ENCODE data around the gene CBX5. TPM values are rescaled to one million over a fixed set of nuclear protein-coding genes. Genes with fewer than 3 reads are reported as not detected.
"Not testable (repeated sequence)": the region's sequence is repeated elsewhere in the genome, so short reads cannot be mapped to it uniquely, and the experiment has no call there.

The CBX5 gene
- total RNA-seq, 2 donors from 2014 or later, result 230 to 341 TPM

GRCh38 chr12:54189198-54189539 lies 90.8 kb downstream of the CBX5 start:
- Histone ChIP-seq H3K27ac (ENCODE audit: low read depth, low read length) (no peak overlapping the region), H3K9ac (ENCODE audit: extremely low read depth, low read length, poor library complexity, severe bottlenecking) (no peak overlapping the region), H3K36me3 (ENCODE audit: control insufficient read depth, insufficient read depth, low read length) (peaks cover 5% of the 10 kb centered on the region), H3K27me3 (ENCODE audit: control insufficient read depth, insufficient read depth, low read length, poor library complexity, severe bottlenecking) (peaks cover 45% of the 10 kb centered on the region), H3K9me3 (ENCODE audit: control insufficient read depth, low read length) (no peaks in the 10 kb centered on the region), H3K4me1 (ENCODE audit: control insufficient read depth, insufficient read depth, low read length) (no peaks in the 10 kb centered on the region), H3K4me3 (ENCODE audit: low read length) (peak overlapping the region; percentile 87)
- Mint-ChIP-seq H3K27me3 (ENCODE audit: insufficient read depth) (peaks cover 51% of the 10 kb centered on the region), H3K27ac (no peak overlapping the region), H3K4me1 (peaks cover 2% of the 10 kb centered on the region), H3K4me3 (peak overlapping the region; percentile 81), H3K36me3 (ENCODE audit: low read depth) (peaks cover 9% of the 10 kb centered on the region), H3K9me3 (no peaks in the 10 kb centered on the region)
- TF ChIP-seq CTCF (conservative IDR thresholded peaks at IDR 0.05), result no peak
- 18 to 50% methylated on average over 1 to 3 of the region's 3 CpGs for WGBS, 2 experiments (ENCODE audit: insufficient coverage in 1 of 2, insufficient read length in 1 of 2)
- no peak for DNase-seq

GRCh38 chr12:54187075-54187474 lies 92.8 kb downstream of the CBX5 start:
- Histone ChIP-seq H3K9me3 (ENCODE audit: control insufficient read depth, low read length) (no peaks in the 10 kb centered on the region), H3K36me3 (ENCODE audit: control insufficient read depth, insufficient read depth, low read length) (peaks cover 5% of the 10 kb centered on the region), H3K4me3 (ENCODE audit: low read length) (no peak overlapping the region), H3K4me1 (ENCODE audit: control insufficient read depth, insufficient read depth, low read length) (no peaks in the 10 kb centered on the region), H3K9ac (ENCODE audit: extremely low read depth, low read length, poor library complexity, severe bottlenecking) (no peak overlapping the region), H3K27ac (ENCODE audit: low read depth, low read length) (no peak overlapping the region), H3K27me3 (ENCODE audit: control insufficient read depth, insufficient read depth, low read length, poor library complexity, severe bottlenecking) (peaks cover 24% of the 10 kb centered on the region)
- peaks cover 30% of the 10 kb centered on the region for H3K27me3 Mint-ChIP-seq (ENCODE audit: insufficient read depth)
- 88 to 93% methylated on average over 2 to 3 of the region's 3 CpGs for WGBS, 2 experiments (ENCODE audit: insufficient coverage in 1 of 2, insufficient read length in 1 of 2)
- peak overlapping the region; percentile 81 for H3K4me3 Mint-ChIP-seq
- no peak overlapping the region for H3K27ac Mint-ChIP-seq
- H3K4me1 Mint-ChIP-seq, result peaks cover 2% of the 10 kb centered on the region
- TF ChIP-seq CTCF (conservative IDR thresholded peaks at IDR 0.05), result no peak
- H3K9me3 Mint-ChIP-seq, result no peaks in the 10 kb centered on the region
- peaks cover 14% of the 10 kb centered on the region for H3K36me3 Mint-ChIP-seq (ENCODE audit: low read depth)
- no peak for DNase-seq

- H3K36me3 Mint-ChIP-seq (ENCODE audit: low read depth), result peaks cover 19% of the 10 kb centered on the region
- no peak overlapping the region for H3K4me3 ChIP-seq (ENCODE audit: low read length)
- H3K9me3 ChIP-seq (ENCODE audit: control insufficient read depth, low read length), result no peaks in the 10 kb centered on the region
- no peaks in the 10 kb centered on the region for H3K4me1 ChIP-seq (ENCODE audit: control insufficient read depth, insufficient read depth, low read length)
- TF ChIP-seq CTCF (conservative IDR thresholded peaks at IDR 0.05), result no peak
- no peak overlapping the region for H3K4me3 Mint-ChIP-seq
- no peaks in the 10 kb centered on the region for H3K4me1 Mint-ChIP-seq
- H3K9me3 Mint-ChIP-seq, result no peaks in the 10 kb centered on the region
- H3K9ac ChIP-seq (ENCODE audit: extremely low read depth, low read length, poor library complexity, severe bottlenecking), result no peak overlapping the region
- no peak for DNase-seq
- peaks cover 15% of the 10 kb centered on the region for H3K27me3 ChIP-seq (ENCODE audit: control insufficient read depth, insufficient read depth, low read length, poor library complexity, severe bottlenecking)
- no peak overlapping the region for H3K27ac Mint-ChIP-seq
- peaks cover 9% of the 10 kb centered on the region for H3K36me3 ChIP-seq (ENCODE audit: control insufficient read depth, insufficient read depth, low read length)
- WGBS, 2 experiments (ENCODE audit: insufficient coverage in 1 of 2, insufficient read length in 1 of 2), result no CpG with 5 or more reads among the region's 1 CpG
- H3K27ac ChIP-seq (ENCODE audit: low read depth, low read length), result no peak overlapping the region
- H3K27me3 Mint-ChIP-seq (ENCODE audit: insufficient read depth), result peaks cover 20% of the 10 kb centered on the region
Measured at GRCh38 chr12:54185919-54186318, 94.0 kb downstream of the CBX5 start.

- peaks cover 19% of the 10 kb centered on the region for H3K36me3 Mint-ChIP-seq (ENCODE audit: low read depth)
- H3K9ac ChIP-seq (ENCODE audit: extremely low read depth, low read length, poor library complexity, severe bottlenecking); H3K4me3 Mint-ChIP-seq; H3K27me3 ChIP-seq (ENCODE audit: control insufficient read depth, insufficient read depth, low read length, poor library complexity, severe bottlenecking); H3K4me1 Mint-ChIP-seq; H3K27ac ChIP-seq (ENCODE audit: low read depth, low read length); H3K9me3 ChIP-seq (ENCODE audit: control insufficient read depth, low read length); H3K9me3 Mint-ChIP-seq; H3K4me1 ChIP-seq (ENCODE audit: control insufficient read depth, insufficient read depth, low read length); H3K4me3 ChIP-seq (ENCODE audit: low read length); DNase-seq; H3K27ac Mint-ChIP-seq; H3K36me3 ChIP-seq (ENCODE audit: control insufficient read depth, insufficient read depth, low read length): not testable (repeated sequence)
- peaks cover 14% of the 10 kb centered on the region for H3K27me3 Mint-ChIP-seq (ENCODE audit: insufficient read depth)
- WGBS, 2 experiments (ENCODE audit: insufficient coverage in 1 of 2, insufficient read length in 1 of 2), result 95 to 96% methylated on average over 5 to 8 of the region's 9 CpGs
Measured at GRCh38 chr12:54185297-54185696, 94.6 kb downstream of the CBX5 start.
